GM12864 (cell line): ENCODE results near the gene ZDHHC9.

ENCODE experiments used
- DNase-seq: peaks from one replicate; pipeline ENCODE4 v3.0.0-alpha.2; 2011; ENCODE audit warnings: low read depth
- H3K4me3 ChIP-seq: 2 replicates; pipeline ENCODE4 v1.5.1; 2011; ENCODE audit warnings: mild to moderate bottlenecking, low read depth, low read length, control low read depth
- CTCF ChIP-seq: IDR thresholded peaks from 2 replicates; pipeline ENCODE4 v1.5.1; 2011; ENCODE audit warnings: low read depth, mild to moderate bottlenecking, moderate library complexity, low read length, control low read depth, inconsistent platforms; ENCODE audit errors: missing control alignments

The ZDHHC9 gene

GRCh38 chrX:129772796-129773431 lies 70.8 kb downstream of the ZDHHC9 start:
- DNase-seq = peak; percentile 85
- H3K4me3 ChIP-seq = no peak overlapping the region
- TF ChIP-seq CTCF = no peak

DNA sequence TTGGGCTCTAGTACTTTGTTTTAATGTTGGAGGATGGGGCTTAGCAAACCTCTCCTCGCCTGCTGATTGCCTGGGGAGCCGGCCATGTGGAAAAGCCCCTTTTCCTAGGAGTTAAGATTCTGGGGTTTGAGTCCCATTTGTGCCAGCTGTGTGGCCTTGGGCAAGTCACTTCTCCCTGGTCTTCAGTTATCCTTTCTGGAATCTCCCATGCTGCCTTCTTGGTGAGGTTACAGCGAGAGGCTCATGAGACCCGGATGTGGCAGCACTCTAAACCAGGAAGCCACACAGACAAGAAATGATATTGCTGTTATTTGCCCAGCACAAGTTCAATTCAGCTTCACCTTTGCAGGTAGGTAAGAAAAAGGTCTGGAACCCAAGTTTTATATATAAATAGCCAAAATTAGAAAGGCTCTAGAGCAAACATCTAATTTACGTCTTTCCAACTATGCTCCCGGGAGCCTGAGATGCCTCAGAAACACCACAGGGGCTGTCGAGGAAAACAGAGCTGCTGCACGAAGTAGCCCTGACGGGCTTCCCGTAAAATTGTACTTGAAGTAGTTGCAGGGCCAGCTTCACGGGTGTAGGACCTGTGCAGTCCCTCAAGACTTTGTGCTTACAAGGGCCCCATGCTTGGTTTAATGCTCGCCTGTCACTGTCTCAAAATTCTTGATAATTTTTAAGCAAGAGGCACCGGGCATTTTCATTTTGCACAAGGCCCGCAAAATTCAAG lies 72.3 kb downstream of the ZDHHC9 start:
- TF ChIP-seq CTCF = no peak
- no peak overlapping the region for H3K4me3 ChIP-seq
- DNase-seq = no peak

DNA sequence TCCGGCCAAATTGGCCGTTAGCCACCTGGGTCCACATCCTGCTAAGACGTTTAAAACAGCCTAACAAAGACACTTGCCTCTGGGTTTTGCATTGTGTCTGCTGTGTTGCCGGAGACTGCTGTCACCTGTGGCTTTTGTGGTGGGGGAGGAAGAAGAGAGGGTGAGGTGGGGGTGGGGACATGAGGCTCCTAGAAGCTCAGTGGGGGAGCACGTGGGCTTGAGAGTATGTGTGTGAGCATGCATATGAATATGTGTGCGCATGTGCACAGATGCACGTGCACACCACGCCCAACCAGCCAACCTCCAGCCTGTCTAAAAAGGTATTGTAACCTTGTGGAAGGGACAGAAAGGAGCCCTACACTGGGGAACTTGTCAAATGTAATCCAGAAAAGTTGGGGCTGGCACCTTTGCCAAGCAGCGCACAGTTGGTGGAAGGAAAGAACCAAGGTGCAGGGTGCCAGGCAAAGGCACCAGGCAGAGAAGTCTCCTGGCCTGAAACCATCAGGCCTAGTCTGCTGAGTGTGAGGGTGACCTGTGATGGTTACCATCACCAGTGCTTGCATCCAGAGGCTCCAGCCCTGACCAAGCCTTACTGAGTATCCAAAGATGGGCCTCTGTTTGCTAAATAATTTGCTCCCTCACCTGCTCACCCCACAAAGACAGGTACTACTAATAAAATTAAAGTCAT lies 74.1 kb downstream of the ZDHHC9 start:
- DNase-seq = peak; percentile 84
- no peak overlapping the region for H3K4me3 ChIP-seq
- TF ChIP-seq CTCF = no peak

DNA sequence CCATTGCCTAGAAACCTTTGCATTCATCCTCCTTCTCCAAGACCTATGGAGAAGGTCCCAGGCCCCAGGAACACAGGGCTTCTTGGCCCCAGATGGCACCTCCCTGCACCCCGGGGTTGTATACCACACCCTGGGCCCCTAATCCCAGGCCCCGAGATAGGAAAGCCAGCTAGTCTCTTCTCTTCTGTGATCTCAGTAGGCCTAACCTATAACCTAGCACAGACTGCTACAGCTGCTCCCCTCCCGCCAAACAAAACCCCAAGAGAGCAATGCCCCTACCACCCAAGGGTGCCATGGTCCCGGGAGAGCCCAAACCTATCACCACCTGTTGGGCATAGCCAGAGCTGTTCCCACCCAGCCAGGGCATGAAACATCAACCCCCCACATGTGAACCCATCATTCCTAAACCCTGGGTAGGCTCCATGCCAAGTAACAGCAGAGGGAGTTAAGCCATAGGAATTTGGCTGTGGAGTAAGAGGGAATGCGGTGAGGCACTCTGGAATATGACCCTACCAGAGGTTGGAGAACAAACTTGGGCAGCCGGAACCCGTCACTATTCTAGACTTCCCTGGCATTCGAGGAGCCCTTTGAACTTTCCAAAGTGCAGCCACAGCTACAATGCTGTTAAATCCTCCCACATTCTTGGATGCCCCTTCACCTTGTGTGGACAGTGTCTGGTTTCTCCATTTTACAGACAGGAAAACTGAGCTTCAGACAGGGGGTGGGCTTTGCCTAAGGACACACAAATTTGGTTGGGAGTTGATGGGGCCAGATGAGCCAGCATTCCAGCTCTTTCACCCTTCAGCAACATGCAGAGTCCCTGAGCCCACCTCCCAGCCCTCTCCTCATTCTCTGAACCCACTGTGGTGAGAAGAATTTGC lies 74.9 kb downstream of the ZDHHC9 start:
- DNase-seq = no peak
- no peak for TF ChIP-seq CTCF
- no peak overlapping the region; the same call in 1 of the 2 replicates for H3K4me3 ChIP-seq

DNA sequence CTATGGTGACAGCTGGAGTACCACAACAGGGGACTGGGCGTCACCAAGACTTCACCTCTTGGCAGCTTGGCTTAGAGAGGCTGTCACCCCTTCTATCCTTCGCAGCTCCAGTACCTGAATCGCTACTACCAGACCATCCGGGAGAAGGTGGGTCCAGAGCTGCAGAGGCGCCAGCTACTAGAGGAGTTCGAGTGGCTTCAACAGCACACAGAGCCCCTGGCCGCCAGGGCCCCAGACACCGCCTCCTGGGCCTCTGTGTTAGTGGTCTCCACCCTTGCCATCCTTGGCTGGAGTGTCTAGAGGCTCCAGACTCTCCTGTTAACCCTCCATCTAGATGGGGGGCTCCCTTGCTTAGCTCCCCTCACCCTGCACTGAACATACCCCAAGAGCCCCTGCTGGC lies 75.5 kb downstream of the ZDHHC9 start:
- no peak for DNase-seq
- H3K4me3 ChIP-seq = no peak overlapping the region

More for the DNA sequence above, 75.5 kb downstream of the ZDHHC9 start:
- TF ChIP-seq CTCF = no peak
